ENCODE data around the gene HDAC4. TPM values are rescaled to one million over a fixed set of nuclear protein-coding genes. Genes with fewer than 3 reads are reported as not detected.

HDAC4 gene
- total RNA-seq, 6 experiments from 2014 or later = 7.4 to 13.0 (median 9.5) TPM

- Mint-ChIP-seq H3K27me3 (ENCODE audit: insufficient read depth) (peaks cover 1% of the 10 kb centered on the region; the same call in 1 of the 2 replicates), H3K9me3 (peaks cover 20% of the 10 kb centered on the region), H3K4me1 (ENCODE audit: low read depth) (no peaks in the 10 kb centered on the region), H3K4me3 (no peak overlapping the region), H3K27ac (no peak overlapping the region), H3K36me3 (ENCODE audit: low read depth) (peaks cover 56% of the 10 kb centered on the region)
- no peak for DNase-seq
- TF ChIP-seq CTCF (IDR thresholded peaks at IDR 0.05) = no peak
Measured at GRCh38 chr2:239173301-239173700, 227.5 kb downstream of the HDAC4 start.

- Mint-ChIP-seq H3K9me3 (peaks cover 20% of the 10 kb centered on the region), H3K4me3 (no peak overlapping the region), H3K27ac (no peak overlapping the region), H3K4me1 (ENCODE audit: low read depth) (no peaks in the 10 kb centered on the region), H3K27me3 (ENCODE audit: insufficient read depth) (peaks cover 3% of the 10 kb centered on the region), H3K36me3 (ENCODE audit: low read depth) (peaks cover 39% of the 10 kb centered on the region)
- DNase-seq = no peak
- TF ChIP-seq CTCF (IDR thresholded peaks at IDR 0.05) = no peak
Measured at GRCh38 chr2:239171643-239172042, 229.2 kb downstream of the HDAC4 start.

- Mint-ChIP-seq H3K27me3 (ENCODE audit: insufficient read depth) (peaks cover 3% of the 10 kb centered on the region), H3K4me3 (no peak overlapping the region), H3K9me3 (peaks cover 20% of the 10 kb centered on the region), H3K36me3 (ENCODE audit: low read depth) (peaks cover 36% of the 10 kb centered on the region), H3K4me1 (ENCODE audit: low read depth) (no peaks in the 10 kb centered on the region), H3K27ac (no peak overlapping the region)
- TF ChIP-seq CTCF (IDR thresholded peaks at IDR 0.05) = no peak
- DNase-seq = no peak
Measured at GRCh38 chr2:239169311-239170048, 231.3 kb downstream of the HDAC4 start.

- DNase-seq = no peak
- peaks cover 20% of the 10 kb centered on the region for H3K9me3 Mint-ChIP-seq
- peaks cover 29% of the 10 kb centered on the region for H3K36me3 Mint-ChIP-seq (ENCODE audit: low read depth)
- peaks cover 3% of the 10 kb centered on the region for H3K27me3 Mint-ChIP-seq (ENCODE audit: insufficient read depth)
- H3K27ac Mint-ChIP-seq = no peak overlapping the region
- TF ChIP-seq CTCF (IDR thresholded peaks at IDR 0.05) = no peak
- no peak overlapping the region for H3K4me3 Mint-ChIP-seq
- H3K4me1 Mint-ChIP-seq (ENCODE audit: low read depth) = no peaks in the 10 kb centered on the region
Measured at GRCh38 chr2:239168575-239168974, 232.2 kb downstream of the HDAC4 start.

- H3K27ac Mint-ChIP-seq = no peak overlapping the region
- DNase-seq = no peak
Measured at GRCh38 chr2:239167766-239168444, 232.9 kb downstream of the HDAC4 start.

More at GRCh38 chr2:239167766-239168444, 232.9 kb downstream of the HDAC4 start:
- Mint-ChIP-seq H3K4me3 (no peak overlapping the region), H3K9me3 (peaks cover 20% of the 10 kb centered on the region), H3K4me1 (ENCODE audit: low read depth) (no peaks in the 10 kb centered on the region), H3K36me3 (ENCODE audit: low read depth) (peaks cover 23% of the 10 kb centered on the region), H3K27me3 (ENCODE audit: insufficient read depth) (peaks cover 3% of the 10 kb centered on the region)
- TF ChIP-seq CTCF (IDR thresholded peaks at IDR 0.05) = no peak
